CD4-positive, alpha-beta T cell treated with Interleukin-15 for 1 hour (primary cell): ENCODE data around the gene POLR2F.
"Not testable (repeated sequence)": the region's sequence is repeated elsewhere in the genome, so short reads cannot be mapped to it uniquely, and the experiment has no call there.

Source experiments
- DNase-seq: peaks from one replicate; pipeline ENCODE4 v3.0.0-alpha.2; 2020

The POLR2F gene

DNA sequence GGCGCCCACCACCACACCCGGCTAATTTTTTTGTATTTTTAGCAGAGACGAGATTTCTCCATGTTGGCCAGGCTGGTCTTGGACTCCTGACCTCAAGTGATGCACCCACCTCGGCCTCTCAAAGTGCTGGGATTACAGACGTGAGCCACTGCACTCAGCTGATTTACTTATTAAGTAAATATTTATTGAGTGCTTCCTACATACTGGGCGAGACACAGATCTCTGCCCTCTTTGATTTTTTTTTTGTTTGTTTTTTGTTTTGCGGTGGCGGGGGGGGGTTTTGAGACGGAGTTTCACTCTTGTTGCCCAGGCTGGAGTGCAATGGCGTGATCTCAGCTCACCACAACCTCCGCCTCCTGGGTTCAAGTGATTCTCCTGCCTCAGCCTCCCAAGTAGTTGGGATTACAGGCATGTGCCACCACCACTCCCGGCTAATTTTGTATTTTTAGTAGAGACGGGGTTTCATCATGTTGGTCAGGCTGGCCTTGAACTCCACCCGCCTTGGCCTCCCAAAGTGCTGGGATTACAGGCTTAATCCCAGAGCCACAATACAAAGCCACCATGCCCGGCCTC, 2.4 kb downstream of the POLR2F start:
- DNase-seq = not testable (repeated sequence)

DNA sequence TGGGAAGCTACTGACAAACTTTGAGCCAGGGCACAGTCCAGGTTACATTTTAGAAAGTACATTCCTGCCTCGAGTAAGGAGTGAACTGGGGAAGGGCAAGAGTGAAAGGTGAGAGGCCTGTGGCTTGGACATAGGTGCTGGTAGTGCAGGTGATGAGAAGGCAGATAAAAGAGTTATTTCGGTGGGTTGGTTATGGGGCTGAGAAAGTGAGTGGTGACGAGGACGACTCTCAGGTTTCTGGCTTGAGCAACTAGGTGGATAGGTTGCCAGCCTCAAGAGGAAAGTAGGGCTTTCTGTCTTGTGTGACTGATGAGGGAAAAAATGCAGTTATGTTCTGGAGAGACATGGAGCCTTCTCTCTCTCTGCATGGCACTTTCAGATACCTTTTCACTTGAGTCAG, 3.7 kb downstream of the POLR2F start:
- DNase-seq = no peak

DNA sequence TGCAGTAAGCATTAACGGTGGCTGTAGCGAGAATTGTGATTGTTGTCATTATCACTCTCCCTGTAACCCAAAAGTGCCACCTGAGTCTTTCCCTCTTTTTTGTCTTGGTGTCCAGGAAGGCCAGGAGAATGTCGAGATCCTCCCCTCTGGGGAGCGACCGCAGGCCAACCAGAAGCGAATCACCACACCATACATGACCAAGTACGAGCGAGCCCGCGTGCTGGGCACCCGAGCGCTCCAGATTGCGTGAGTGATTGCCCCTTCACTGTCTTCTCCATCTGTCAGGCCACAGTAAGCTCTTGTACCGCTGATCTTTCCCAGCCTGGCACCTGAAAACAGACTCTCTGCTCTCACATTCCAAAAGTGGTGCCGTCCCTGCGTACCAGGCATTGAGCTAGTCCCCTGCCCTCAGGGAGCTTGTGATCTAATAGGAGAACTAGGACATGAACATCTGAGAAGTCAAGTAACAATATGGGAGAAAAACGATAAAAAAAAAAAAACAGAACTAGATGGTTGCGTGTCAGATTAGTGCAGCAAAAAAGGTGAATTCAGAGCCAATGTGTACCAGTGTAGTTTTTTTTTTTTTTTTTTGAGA, 5.8 kb downstream of the POLR2F start:
- no peak for DNase-seq

DNA sequence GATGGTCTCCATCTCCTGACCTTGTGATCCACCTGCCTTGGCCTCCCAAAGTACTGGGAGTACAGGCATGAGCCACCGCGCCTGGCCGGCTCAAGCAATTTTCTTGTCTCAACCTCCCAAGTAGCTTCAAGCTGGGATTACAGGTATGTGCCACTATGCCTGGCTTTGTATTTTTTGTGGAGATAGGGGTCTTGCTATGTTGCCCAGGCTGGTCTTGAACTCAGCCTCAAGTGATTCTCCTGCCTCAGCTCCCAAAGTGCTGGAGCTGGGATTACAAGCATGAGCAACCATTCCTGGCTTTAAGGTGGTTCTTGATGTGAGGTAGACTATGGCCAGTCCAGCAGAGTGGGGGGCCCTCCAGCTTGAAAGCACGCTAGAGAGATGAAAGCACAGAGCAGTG, 7.6 kb downstream of the POLR2F start:
- DNase-seq = no peak

DNA sequence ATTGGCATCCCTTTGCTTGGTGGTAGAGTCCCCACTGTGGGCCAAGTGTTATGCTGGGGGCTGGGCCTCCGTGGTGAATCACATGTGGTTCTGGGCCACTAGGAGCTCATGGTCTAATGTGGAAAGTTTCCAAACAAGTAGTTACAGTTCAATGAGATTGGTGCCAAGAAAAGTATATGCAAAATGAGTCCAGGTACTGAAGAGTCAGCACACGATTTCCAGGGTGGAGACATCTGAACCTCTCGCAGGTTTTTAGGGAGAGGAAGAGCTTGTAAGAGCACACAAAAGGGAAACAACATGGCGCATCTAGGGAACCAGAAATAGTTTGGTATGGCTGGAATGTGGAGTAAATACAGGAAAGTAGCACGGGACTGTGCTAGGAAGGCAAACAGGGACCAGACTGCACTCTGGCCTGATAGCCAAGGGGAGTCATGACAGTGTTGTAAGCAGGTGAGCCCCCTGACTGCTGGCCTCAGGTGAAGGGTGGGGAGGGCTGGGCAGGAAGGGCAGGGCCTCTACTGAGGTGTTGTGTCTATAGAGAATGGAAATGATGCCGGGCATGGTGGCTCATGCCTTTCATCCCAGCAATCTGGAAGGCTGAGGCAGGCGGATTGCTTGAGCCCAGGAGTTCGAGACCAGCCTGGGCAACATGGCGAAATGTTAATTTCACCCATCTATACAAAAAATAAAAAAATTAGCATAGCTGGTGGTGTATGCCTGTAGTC, 12.6 kb downstream of the POLR2F start:
- no peak for DNase-seq

DNA sequence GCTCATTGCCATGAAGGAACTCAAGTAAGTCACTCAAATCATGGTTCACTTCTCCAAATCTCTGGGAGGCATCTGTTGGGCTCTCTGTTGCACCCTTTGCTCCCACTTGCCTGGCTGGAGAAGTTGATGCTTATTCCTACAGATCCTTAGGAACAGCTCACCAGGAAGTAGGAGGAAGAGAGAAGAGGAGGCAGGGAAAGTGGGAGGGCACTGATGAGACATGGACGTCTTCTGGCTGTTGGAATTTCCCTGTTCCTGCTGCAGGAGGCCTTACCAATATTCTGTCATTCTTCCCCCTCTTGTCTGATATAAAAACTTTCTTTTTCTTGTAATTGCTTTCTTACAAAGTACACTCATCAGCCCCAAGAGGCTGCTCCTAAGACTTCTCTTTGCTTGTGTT, 13.6 kb downstream of the POLR2F start:
- DNase-seq = no peak

DNA sequence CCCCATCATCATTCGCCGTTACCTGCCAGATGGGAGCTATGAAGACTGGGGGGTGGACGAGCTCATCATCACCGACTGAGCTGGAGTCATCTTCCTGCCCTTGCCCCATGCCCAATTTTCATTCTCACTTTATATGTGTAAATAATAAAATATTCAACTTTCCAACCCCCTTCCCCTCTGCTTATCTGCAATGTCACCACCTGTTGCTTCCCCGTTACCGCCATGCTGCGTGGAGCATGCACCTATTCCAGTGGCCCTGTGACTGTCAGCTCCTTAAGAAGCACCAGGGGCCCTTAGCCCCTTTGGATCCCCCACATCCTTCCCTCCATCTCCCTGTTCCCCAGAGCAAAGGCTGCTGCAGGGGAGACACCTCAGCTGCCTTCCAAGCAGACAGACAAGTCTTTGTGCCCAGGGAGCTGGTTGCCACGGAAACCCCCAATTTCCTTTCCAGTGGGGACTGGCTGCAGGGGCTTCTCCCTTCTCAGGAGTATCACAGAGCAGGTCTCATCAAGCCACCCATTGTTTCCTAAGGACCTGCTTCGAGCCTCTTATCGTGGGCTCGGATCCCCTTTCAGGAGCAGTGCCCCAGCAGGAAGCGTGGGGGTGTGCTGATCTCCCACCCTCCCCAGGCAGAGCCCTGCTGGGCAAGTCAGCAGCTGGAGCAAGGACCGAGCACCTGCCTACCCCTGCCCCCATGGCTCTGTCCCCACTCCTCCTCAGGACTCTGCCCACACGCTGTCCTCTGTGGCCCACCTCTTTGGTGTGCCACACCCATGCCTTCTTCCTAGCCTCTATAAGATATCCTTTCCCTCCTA, 14.3 kb downstream of the POLR2F start:
- DNase-seq = no peak

DNA sequence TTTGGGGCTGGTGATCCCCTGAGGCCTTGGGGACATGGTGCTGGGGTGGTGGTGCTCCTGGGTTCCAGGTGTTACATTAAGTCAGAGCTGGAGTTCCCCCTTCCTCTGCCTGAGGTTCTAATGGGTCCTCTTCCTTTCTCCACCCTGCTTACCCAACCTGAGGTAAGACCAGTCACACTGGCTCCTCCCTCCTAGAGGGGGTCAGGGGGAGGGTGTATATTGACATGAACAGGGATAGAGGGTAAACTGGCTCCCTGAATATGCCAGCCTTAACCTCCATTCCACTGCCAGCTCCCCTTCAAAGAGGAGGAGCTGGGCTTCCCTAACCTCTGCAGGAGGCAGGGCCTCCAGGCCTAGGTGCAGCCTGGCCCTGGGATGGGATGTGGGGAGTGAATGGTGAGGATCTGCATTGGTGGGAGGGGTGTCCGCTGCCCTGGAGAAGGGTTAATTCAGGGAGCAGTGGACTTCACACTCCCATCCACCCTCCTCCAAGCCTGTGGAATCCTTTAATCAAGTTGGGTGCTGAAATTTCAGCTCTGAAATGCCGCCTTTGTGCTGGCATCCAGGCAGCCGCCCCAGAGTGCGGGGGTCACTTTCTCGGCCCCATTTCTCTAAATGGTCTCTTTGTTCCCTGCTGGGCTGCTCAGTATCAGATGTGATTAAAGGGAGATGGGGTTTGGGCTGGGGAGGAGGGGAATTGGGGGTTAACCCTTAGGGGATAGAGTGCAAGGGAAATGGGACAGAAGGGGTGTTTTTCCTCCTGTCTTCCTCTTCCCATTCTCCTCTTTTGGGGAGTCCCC, 15.2 kb downstream of the POLR2F start:
- no peak for DNase-seq

DNA sequence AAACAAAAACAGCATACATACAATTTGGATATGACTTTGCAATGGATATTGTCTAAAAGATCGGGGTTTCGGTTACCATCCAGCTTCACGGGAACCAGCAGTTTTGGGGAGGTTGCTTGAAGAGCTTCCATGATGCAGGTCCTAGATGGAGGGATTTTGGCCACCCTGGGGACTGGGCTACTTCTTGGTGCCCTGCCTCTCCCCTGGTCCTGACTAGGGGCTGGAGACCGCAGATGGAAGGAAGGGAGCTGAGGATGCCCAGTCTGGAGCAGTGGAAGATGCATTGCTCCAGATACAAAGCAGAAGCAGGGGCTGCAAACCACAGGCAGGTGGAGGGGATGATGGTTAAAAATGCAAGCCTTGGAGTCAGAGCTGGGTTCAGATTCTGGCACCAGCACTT, 17.4 kb downstream of the POLR2F start:
- DNase-seq = no peak

DNA sequence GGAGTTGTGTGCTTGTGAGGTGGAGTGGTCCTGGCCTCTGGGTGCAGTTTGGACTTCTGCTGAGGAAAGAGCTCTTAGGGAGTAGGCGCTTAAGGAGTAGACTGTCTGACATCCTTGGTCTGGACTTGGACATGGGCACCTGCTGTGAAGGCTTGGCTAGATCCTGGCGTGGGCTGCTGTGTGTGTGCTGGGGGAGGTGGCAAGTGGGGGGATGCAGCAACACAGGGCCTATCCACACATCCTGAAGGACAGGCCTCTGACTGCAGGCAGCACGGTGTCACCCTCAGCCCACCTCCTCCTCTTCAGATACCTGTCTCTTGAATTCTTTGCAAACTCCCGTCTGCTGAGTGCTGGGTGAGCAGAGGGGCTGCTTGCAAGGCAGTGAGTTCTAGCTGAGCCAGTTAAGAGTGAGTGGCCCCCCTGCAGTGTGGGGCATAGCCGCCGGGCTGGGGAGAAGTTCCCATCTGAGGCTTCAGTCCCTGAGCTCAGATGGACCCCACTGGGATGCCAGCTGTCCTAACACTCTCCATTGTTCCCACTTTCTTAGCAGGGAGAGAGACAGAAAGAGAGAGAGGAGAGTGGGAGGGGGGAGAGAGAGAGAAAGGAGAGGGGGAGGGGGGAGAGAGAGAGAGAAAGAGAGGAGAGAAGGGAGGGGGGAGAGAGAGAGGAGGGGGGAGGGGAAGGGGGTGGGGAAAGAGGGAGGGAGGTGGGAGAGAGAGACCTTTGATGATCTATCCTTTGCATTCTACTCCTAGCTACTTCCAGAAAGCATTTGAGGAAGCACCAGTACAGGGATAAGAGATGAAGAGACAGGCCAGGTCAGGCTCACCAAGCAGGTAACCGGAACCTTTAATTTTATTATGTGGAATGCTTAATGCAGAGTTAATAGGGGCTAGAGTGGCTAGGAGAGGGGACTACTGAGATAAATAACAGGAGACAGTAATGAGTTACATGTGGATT, 18.3 kb downstream of the POLR2F start:
- DNase-seq = no peak

DNA sequence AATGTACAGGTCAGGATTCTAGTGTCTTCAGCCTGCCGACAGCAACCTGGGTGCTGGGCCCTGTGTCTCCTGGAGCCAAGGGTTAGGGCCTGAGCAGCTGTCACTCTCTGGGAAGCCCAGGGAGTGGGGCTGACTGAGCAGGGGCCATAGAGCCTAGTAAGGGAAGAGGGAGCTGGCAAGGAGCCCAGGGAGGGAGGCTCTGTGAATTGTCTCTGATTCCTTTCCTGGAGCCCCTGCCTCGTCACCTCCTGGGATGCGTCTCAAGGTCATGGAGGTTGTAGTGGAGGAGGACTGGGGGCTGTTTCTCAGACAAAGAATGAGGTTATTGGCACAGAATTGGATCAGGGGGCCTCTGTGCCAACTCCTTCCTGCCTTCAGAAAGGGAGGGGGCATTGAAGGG, 19.0 kb downstream of the POLR2F start:
- no peak for DNase-seq

DNA sequence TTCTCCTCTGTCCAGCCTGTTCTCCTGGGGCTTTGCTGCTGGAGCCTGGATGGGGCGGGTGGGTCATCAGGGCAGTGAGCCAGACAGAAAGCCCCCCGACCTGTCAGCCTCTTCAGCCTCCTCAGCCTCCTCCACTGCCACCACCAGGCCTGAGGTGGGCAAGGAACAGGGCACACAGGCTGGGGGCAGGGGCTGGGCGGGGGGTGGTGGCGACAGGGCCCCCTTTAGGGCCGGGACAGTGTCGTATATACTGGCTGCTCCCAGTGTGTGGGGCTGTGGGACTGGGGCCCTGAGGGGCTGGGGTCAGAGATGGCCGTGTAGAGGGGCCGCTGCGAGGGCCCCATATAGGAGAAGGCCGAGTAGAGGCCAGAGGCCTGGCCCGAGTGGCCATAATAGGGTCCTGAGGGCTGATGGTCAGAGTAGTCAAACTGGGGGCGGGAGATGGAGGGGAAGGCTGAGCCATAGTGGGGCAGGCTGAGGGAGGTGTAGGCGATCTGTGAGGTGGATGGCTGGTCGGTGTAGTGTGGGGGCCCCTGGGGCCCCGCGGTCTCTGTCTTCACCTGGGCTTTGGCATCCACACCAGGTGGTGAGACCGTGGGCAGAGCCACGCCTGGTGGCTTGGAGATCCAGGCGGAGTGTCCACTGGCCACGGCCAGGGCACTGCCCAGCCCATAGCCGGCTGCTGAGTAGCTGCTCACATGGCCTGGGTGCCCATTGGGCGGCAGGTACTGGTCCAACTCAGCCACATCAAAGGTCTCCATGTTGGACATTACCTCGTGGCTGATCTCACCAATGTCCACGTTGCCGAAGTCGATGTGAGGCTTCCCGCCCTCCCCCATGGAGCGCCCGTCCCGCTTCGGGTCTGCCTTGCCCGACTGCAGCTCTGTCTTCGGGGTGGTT, 20.0 kb downstream of the POLR2F start:
- no peak for DNase-seq

DNA sequence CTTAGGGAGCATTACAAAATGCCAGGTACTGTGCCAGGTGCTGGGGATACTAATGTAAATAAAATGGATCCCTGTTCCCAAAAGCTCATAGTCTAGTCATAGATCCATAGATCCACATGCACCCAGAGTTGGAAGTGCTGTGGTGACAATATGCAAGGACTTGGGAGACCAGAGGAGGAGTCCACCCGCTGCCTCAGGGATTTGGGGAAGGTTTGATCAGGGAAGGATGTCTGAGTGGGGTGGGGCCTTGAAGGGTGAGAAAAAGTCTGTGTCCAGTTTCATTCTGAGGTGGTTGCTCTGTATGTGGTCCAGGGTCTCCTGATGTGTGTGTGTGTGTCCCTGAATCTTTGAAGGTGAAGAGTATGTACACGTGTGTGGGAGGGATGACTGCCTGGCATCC, 21.7 kb downstream of the POLR2F start:
- DNase-seq = no peak

DNA sequence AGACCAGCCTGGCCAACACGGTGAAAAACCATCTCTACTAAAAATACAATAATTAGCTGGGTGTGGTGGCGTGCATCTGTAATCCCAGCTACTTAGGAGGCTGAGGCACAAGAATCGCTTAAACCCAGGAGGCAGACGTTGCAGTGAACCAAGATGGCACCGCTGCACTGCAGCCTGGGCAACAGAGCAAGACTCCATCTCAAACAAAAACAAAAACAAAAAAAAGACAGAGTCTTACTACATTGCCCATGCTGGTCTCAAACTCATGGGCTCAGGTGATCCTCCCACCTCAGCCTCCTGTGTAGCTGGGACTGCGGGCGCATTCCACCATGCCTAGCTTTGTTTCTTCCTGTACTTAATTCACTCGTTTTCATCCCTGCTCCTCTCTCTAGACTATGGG, 22.5 kb downstream of the POLR2F start:
- DNase-seq = not testable (repeated sequence)

DNA sequence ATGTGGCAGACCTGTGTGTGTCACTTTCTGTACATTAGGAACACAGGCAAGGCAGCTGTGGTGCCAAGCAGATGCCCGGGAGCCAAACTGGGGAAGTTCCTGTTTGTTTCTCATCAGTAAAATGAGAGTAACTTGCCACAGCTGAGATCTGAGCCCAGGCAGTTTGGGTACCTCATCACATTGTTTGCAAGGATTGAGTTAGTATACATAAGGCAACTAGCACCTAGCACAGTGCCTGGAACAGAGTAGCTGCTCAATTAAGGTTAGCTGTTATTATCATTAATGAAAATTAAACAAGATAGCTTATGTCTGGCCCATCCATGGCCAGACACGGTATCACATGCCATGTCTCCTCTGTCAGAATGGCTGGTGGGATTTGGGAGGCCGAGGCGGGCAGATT, 23.0 kb downstream of the POLR2F start:
- DNase-seq = no peak

DNA sequence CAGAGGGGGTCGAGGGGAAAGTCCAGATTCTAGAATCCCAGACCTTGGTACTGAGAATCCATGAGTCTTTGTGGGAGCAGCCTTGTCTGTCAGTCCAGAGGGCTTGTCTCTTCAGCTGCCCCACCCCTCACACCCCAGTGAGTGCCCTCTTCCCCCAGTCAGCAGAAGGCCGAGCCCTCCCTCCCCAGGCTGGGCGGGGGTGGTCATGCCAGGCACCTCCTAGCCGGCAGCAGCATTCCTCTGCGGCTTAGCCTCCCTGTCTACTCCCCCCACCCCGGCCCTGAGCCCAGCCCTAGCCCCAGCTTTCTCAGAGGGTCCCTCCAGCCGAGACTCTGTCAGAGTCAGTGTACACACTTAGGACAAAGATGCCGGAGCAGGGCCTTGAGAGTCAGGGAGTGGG, 26.3 kb downstream of the POLR2F start:
- no peak for DNase-seq

DNA sequence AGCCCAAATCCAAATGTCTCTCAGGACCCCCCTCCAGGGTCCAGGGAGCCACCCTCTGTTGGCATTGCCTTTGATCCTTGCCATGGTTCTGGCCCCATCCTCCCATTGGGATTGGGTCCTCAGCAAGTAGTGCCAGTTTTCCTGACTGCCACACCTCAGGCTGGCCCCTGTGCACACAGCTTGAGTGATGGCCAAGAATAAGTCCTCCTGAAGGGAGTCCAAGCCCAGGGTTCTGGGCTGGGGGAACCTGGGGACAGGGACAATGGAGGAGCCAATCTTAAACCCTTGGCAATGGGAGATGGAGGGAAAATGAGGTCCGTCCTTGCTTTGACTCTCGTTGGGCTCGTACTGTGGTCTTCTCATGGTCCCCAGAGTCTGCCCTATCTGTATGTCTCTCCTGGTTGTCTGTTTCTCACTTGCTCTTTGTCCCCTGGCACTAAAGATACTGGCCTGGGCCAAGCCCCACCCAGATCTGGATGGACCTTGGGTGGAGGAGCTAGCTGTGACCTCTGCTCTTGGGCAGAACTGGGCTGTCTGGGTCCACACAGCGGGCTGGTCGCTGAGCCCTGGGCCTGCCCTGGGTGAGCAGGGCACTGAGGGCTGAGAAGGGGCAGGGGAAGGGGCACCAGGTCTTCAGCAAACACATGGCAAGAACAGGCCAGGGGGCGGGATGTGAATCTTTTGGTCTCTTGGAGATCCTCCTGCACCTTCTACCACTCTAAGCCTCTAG, 27.9 kb downstream of the POLR2F start:
- no peak for DNase-seq

DNA sequence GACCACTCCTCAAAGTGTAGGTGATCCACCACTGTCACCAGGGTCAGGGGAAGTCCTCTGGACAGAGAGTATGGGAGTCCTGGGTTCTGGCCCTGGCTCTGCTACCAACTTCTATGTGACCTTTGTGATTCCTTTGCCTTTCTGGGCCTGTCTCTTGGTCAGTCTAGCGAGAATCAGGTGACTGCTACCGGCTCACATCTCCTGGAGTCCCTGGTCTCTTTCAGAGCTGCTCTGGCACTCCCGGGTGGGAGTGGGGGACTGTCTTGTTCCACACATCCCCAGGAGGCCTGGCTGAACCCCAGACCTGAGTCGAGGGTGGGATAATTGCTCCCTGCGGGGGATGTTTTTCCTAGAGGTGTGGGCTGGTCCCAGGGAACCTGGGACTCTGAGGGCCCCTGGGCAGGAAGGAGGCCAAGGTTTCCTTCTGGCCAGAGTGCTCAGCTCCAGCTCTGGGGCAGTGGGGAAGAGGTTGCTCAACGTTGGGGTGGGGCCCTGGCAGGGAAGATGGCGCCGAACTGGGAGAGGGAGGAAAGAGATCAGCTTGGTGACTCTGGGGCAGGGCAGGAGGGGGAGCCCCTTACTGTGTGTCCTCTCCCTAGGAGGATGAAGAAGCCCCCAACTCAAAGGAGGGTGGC, 28.8 kb downstream of the POLR2F start:
- DNase-seq = no peak
